Memory B cell (primary cell): Measurements from ENCODE around the gene ERG28.
"Not testable (repeated sequence)": the region's sequence is repeated elsewhere in the genome, so short reads cannot be mapped to it uniquely, and the experiment has no call there.

Experiments
- ATAC-seq: fragments of 150-1000 bp; cut with Tn5 transposase; 2 replicates; pipeline ENCODE4 v1.10.0; 2021; ENCODE audit warnings: low read depth, mild to moderate bottlenecking, moderate library complexity
- DNase-seq, 2 donors: peaks; one replicate each; pipeline ENCODE4 v3.0.0; 2022; ENCODE audit warnings: low spot score in 2 of 2
- H3K27ac Mint-ChIP-seq: one replicate; pipeline ENCODE4 v1.8.0; 2022; ENCODE audit warnings: mild to moderate bottlenecking, moderate library complexity, mixed read lengths
- H3K27me3 Mint-ChIP-seq: one replicate; pipeline ENCODE4 v1.8.0; 2022; ENCODE audit warnings: mixed read lengths
- H3K36me3 Mint-ChIP-seq: one replicate; pipeline ENCODE4 v1.8.0; 2022; ENCODE audit warnings: mild to moderate bottlenecking, mixed read lengths
- H3K4me1 Mint-ChIP-seq: one replicate; pipeline ENCODE4 v1.8.0; 2022; ENCODE audit warnings: mixed read lengths
- H3K4me3 Mint-ChIP-seq: one replicate; pipeline ENCODE4 v1.8.0; 2022; ENCODE audit warnings: mild to moderate bottlenecking, moderate library complexity, mixed read lengths
- H3K9me3 Mint-ChIP-seq: one replicate; pipeline ENCODE4 v1.8.0; 2022; ENCODE audit warnings: mixed read lengths

ERG28 gene, protein sequence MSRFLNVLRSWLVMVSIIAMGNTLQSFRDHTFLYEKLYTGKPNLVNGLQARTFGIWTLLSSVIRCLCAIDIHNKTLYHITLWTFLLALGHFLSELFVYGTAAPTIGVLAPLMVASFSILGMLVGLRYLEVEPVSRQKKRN

DNA sequence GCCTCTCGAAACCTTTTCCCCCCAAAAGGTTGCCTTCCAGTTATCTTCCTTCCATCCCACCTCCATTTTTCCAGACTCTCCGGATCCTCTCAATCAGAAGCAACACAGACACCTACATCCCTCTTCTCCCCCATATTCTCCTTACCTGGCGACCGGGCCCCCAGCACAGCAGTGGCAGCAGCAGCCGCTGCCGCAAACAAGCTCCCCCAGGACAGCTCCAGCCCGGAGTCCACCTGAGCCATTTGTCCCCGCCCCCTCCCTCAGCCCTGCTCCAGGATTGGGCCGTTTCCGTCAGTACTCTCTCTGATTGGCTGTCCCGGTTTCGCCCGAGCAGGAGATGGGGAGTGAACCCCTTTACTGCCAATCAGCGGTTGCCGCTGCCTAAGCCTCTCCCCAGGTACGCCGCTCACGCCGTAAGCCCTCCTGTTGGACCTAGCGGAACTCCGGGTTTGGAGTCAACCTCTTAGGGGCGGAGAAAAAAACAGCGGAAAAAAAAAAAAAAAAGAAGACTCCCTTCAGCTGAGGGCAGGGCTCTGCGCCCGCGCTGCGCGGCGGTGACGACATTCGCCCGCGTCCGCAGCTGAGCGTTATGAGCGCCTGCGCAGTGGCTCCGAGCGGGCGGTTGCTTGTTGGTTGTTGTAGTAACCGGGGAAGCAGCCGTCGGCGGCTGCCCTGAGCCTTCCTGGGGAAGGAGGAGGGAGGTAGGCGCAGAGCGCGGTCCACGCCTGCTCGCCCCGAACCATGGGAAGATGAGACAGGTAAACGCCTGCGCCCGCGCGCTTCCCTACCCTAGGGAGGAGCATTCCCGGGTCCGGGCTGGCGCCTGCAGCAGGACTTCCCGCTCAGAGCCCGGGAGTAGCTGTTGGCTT lies at the start of gene ERG28, which contains the start of gene TTLL5:
ERG28 (minus strand) TSS at position 247 of the 869 bp plus-strand sequence. CDS start 3,374 bp downstream, outside the sequence.
TTLL5 (plus strand) TSS at position 617 of the 869 bp plus-strand sequence. CDS start 1,904 bp downstream, outside the sequence.
- ATAC-seq (peak; percentile 89), DNase-seq (peak; percentile 86 to 93)
- Mint-ChIP-seq H3K27me3 (no peaks in the 10 kb centered on the region), H3K9me3 (no peaks in the 10 kb centered on the region), H3K27ac (peak within 1 kb of the TSS; percentile 92), H3K4me1 (peaks cover 13% of the 10 kb centered on the region), H3K4me3 (peak within 1 kb of the TSS; percentile 92), H3K36me3 (peaks cover 2% of the 10 kb centered on the region)

DNA sequence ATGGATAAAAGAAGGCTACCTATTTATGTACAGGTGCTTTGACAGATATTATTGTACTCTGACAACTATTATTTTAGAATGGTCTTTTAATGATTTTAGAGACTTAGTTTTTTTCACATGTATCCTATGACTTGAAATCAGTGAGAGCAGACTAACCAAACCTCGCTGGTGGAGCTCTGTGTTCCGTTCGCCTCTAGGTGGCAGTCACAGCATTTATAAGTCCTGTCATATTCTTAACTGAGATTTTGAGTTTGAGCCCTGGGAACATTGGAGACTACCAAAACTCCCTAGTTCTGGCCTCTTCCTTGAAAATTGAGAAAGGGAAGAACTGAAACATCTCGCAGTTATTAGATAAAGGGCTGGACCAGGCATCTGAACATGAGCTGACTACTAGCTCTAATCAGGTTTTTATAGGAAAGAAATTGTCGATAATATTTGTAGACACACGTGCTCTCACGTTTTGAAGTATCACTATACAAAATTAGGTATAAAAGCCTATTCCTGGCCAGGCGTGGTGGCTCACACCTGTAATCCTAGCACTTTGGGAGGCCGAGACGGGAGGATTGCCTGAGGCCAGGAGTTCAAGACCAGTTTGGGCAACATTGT lies 48.6 kb upstream of the ERG28 start:
- no peak overlapping the region for H3K27ac Mint-ChIP-seq
- H3K9me3 Mint-ChIP-seq: no peaks in the 10 kb centered on the region
- no peaks in the 10 kb centered on the region for H3K4me1 Mint-ChIP-seq
- DNase-seq: peak; percentile 35 to 56
- H3K4me3 Mint-ChIP-seq: no peak overlapping the region
- peaks cover 6% of the 10 kb centered on the region for H3K36me3 Mint-ChIP-seq
- no peaks in the 10 kb centered on the region for H3K27me3 Mint-ChIP-seq
- peak; percentile 82 for ATAC-seq

DNA sequence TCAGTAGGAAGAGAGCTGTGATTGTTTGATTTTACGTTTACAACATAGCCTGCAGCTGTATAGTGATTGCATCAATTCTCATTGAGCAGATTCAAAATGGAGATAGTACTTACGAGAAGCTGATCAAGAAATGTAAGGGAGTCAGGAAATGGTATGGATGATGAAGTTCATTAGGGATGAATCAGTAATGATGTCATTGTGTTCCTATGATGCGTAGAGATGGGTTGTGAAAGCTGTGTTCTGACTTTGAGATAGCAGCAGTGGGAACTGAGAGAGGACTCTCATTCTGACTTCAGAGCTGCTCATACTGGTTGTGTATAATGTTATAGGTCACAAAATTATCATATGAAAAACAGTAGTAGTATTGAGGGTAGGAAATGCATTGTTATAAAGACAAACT lies 44.3 kb upstream of the ERG28 start:
- no peak for ATAC-seq
- no peak overlapping the region for H3K4me3 Mint-ChIP-seq
- DNase-seq: no peak

DNA sequence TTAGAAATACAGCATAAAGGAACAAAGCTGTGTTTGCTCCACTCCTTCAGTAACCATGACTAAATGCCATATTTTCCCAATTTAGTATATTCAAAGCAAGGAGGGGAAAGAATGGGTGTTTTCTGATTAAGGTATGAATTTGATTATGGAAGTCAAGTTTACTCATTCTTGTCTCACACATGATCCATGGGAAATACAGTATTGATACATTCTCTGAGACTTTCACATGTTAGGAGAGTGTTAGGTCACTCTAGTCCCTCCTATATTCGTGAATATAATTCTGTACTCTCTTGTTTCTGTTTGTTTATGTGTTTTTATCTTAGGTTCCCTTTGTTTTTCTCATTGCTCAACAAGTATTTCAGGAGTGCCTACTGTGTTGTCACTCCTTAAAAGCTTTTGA lies 42.8 kb upstream of the ERG28 start:
- peaks cover 2% of the 10 kb centered on the region for H3K4me1 Mint-ChIP-seq
- no peak overlapping the region for H3K4me3 Mint-ChIP-seq
- ATAC-seq: no peak
- H3K27ac Mint-ChIP-seq: no peak overlapping the region
- no peaks in the 10 kb centered on the region for H3K27me3 Mint-ChIP-seq
- peaks cover 29% of the 10 kb centered on the region for H3K36me3 Mint-ChIP-seq
- H3K9me3 Mint-ChIP-seq: peaks cover 1% of the 10 kb centered on the region
- DNase-seq: no peak

More for the DNA sequence above, 44.3 kb upstream of the ERG28 start:
- Mint-ChIP-seq H3K27ac (no peak overlapping the region), H3K9me3 (no peaks in the 10 kb centered on the region), H3K36me3 (peaks cover 23% of the 10 kb centered on the region), H3K4me1 (no peaks in the 10 kb centered on the region), H3K27me3 (no peaks in the 10 kb centered on the region)

DNA sequence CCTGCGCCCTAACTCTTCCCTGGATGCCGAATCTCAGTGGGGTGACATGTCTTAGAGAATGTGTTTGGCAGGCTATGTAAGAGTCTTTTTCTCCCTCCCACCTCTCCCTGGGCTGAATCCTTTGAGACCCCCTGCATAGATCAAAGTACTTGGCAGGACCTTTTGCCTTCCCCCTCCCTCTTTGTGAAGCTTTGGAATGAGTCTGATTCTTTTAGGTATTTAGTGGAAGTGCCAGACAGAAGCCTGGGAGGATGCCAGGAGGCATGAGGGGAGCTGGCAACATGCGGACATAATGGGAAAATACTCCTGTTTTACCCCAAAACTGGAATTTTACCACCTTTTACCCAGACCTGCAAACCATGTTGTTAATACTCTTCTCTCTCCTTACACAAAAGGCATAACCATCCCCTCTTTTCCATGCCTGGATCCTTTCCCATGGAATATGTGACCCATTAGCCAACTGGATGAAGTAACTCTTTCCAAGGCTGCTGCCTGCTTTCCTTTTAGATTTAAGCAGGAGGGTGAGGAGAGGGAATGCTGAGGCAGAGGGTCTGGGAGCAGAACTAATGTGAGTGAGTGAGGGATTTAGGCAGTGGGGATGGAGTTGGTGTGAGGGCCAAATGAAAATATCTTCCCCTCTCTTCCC lies 42.1 kb upstream of the ERG28 start:
- Mint-ChIP-seq H3K4me1 (peaks cover 2% of the 10 kb centered on the region), H3K27ac (no peak overlapping the region), H3K9me3 (peaks cover 1% of the 10 kb centered on the region), H3K36me3 (peaks cover 31% of the 10 kb centered on the region), H3K4me3 (no peak overlapping the region), H3K27me3 (no peaks in the 10 kb centered on the region)
- no peak for ATAC-seq
- no peak for DNase-seq

DNA sequence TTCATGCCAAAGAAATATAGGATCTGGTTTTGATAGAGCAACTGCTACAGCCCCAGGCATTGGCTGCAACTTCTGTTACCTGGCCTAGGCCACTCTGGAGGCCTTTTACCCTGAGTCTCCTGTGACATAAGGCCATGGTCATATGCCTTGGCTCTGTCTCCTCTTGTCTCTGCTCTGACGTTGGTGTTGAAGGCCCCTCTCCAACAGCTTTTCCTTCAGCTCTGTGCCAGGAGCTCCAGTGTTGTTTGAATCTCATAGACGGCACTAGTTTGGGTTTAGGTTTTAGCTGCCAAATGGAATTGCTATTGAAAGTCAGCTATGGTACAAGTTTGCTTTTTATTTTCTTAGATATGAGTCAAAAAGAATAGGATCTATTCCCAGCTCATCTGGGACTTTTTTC lies 41.4 kb upstream of the ERG28 start:
- no peak overlapping the region for H3K4me3 Mint-ChIP-seq
- no peak for DNase-seq
- H3K27me3 Mint-ChIP-seq: no peaks in the 10 kb centered on the region
- H3K9me3 Mint-ChIP-seq: peaks cover 1% of the 10 kb centered on the region
- peaks cover 30% of the 10 kb centered on the region for H3K36me3 Mint-ChIP-seq
- peaks cover 5% of the 10 kb centered on the region for H3K4me1 Mint-ChIP-seq
- H3K27ac Mint-ChIP-seq: no peak overlapping the region
- ATAC-seq: no peak

DNA sequence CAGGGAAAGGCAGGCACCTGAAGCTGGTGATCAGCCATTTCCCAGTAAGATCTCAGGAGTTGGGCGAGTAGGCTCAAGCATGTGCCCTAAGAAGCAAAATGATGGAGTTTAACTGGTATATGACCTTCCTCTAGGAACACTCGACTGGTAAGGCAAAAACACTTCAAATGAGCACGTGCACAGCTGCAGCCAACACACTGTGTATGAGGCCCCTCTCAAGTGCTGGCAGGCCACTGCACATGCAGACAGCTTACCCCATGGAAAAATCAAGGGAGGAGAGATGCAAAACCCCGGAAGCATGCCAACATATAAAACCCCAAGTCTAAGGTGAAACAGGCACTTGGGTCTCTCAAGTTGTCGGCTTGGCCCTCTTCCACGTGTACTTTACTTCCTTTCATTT lies 39.6 kb upstream of the ERG28 start:
- no peak for DNase-seq
- H3K36me3 Mint-ChIP-seq: peaks cover 38% of the 10 kb centered on the region
- no peak overlapping the region for H3K27ac Mint-ChIP-seq
- no peak for ATAC-seq
- H3K4me1 Mint-ChIP-seq: peaks cover 5% of the 10 kb centered on the region
- H3K4me3 Mint-ChIP-seq: no peak overlapping the region
- H3K27me3 Mint-ChIP-seq: no peaks in the 10 kb centered on the region
- peaks cover 1% of the 10 kb centered on the region for H3K9me3 Mint-ChIP-seq

DNA sequence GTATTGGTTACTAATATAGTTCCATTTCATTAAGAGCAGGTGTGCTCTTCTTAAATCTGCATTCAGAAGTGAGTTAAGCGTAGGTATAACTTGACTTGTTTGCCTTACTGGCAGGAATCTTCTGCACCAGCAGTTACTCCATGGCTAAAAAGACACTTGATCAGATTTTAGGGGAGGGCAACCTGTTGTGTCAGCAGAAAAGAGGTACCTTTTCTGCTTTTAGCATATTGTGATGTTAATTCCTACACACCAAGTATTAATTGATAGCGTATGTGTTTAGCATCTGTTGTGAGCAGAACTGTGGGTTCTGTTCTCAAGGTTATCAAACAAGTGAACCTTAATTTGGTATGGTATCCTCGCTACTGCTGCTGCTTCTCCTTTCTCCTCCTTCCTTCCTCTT lies 38.7 kb upstream of the ERG28 start:
- ATAC-seq (no peak), DNase-seq (no peak)
- H3K27ac Mint-ChIP-seq: no peak overlapping the region
- peaks cover 40% of the 10 kb centered on the region for H3K36me3 Mint-ChIP-seq
- H3K4me1 Mint-ChIP-seq: peaks cover 5% of the 10 kb centered on the region
- peaks cover 4% of the 10 kb centered on the region for H3K9me3 Mint-ChIP-seq
- no peak overlapping the region for H3K4me3 Mint-ChIP-seq
- no peaks in the 10 kb centered on the region for H3K27me3 Mint-ChIP-seq

DNA sequence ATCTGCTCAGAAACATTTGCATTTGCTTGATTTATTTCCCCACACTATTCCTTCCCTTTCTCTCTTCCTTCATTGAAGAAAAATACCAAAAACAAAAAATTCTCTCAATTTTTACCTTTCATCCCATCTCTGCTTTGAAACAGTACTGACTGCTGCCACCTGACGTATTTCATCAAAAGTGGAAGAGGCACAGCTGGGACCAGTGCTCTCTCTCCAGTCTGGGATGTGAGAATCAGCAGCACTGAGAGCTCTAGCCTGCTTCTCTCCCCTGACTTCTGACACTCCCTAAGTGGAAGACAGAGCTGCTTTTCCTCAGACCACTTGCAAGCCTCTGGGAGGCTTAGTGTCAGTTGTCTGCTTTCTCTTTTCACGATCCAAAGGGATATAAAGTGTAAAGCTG lies 37.2 kb upstream of the ERG28 start:
- peaks cover 47% of the 10 kb centered on the region for H3K36me3 Mint-ChIP-seq
- H3K27me3 Mint-ChIP-seq: no peaks in the 10 kb centered on the region
- H3K9me3 Mint-ChIP-seq: peaks cover 4% of the 10 kb centered on the region
- no peak overlapping the region for H3K4me3 Mint-ChIP-seq
- ATAC-seq (no peak), DNase-seq (no peak)
- H3K27ac Mint-ChIP-seq: no peak overlapping the region
- peaks cover 5% of the 10 kb centered on the region for H3K4me1 Mint-ChIP-seq

DNA sequence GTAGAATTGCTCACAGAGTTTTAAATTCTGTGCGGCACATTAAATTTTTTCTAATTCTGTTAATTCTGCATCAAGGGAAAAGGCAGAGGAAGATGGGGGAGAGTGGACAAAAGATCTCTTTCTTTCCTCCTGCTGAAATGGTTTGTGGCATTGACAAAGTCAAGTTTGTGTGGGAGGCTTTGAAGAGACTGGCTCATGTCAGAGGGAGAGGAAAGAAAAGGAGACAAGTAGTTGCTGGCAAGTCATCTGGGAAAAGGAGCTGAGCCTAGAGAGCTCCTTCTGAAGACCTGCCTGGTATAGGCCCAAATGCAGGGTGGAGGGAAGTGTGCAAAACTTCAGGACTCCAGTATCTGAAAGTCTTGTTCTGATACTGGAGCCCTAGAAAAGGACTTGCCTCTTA lies 36.7 kb upstream of the ERG28 start:
- Mint-ChIP-seq H3K4me1 (peaks cover 5% of the 10 kb centered on the region), H3K9me3 (peaks cover 4% of the 10 kb centered on the region), H3K27me3 (no peaks in the 10 kb centered on the region), H3K36me3 (peaks cover 53% of the 10 kb centered on the region), H3K4me3 (no peak overlapping the region), H3K27ac (no peak overlapping the region)
- DNase-seq (no peak), ATAC-seq (no peak)

DNA sequence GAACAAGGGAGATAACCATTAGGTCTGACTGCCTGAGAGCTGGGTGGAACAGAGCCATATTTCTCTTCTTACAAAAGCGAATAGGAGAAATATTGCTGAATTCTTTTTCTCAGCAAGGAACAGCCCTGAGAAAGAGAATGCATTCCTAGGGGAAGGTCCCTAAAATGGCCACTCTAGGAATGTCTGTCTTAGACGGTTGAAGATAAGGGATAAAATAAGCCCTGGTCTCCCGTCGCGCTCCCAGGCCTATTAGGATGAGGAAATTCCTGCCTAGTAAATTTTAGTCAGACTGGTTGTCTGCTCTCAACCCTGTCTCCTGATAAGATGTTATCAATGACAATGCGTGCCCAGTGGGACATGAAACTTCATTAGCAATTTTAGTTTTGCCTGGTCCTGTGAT lies 34.3 kb upstream of the ERG28 start:
- H3K9me3 Mint-ChIP-seq, H3K27ac Mint-ChIP-seq, H3K4me3 Mint-ChIP-seq, H3K27me3 Mint-ChIP-seq, DNase-seq, ATAC-seq, H3K4me1 Mint-ChIP-seq: not testable (repeated sequence)
- H3K36me3 Mint-ChIP-seq: peaks cover 48% of the 10 kb centered on the region

DNA sequence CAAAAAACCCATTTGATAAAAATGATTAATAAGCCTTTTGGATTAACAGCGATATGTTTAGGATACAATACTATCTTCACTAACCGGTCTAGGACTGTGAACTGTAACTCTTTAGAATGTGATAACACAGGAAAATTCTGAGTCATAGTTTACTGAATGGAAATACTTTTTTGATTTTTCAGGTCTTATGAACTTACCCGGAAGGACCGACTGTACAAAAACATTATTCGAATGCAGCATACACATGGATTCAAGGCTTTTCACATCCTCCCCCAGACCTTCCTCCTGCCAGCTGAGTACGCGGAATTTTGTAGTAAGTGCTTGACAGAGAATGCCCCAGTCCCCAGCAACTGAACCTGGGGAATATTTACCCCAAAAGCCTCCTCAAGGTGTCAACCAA lies 29.3 kb upstream of the ERG28 start:
- ATAC-seq (no peak), DNase-seq (no peak)
- Mint-ChIP-seq H3K27me3 (no peaks in the 10 kb centered on the region), H3K27ac (no peak overlapping the region), H3K9me3 (peaks cover 3% of the 10 kb centered on the region), H3K4me1 (no peaks in the 10 kb centered on the region), H3K36me3 (peaks cover 32% of the 10 kb centered on the region), H3K4me3 (no peak overlapping the region)

DNA sequence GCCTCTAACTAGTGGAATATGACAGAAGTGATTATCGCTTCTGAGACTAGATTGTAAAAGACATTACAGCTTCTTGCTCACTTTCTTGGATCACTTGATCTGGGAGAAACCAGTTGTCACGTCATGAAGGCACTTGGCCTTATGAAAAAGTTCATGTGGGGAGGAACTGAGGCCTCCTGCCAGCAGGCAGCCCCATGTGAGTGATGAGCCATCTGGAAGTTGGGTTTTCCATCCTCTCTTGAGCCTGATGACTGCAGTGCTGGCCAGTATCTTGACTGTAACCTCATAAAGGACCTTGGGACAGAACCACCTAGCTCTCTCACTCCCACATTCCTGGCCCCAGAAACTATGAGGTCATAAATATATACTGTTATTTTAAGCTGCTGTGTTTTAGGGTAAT lies 28.3 kb upstream of the ERG28 start:
- H3K27ac Mint-ChIP-seq: no peak overlapping the region
- no peak for ATAC-seq
- DNase-seq: no peak

DNA sequence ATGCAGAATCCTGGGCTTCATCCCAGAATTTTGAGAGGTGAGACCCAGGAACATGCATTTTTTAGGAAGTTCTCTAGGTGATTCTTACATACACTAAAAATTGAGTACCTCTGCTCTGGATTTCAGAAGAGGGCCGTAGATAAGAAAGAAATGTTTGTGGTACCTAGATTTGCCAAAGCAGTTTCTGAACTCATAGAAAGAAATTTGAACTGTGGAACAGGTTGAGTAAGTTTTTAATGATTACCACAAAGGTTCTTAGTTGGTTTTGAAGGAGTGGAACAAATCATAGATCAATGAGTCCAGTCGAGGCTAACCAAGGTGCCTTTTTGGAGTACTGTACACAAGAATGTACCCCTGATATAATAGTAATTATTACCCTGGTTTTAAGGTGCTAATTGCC lies 25.2 kb upstream of the ERG28 start:
- DNase-seq: no peak
- no peak overlapping the region for H3K27ac Mint-ChIP-seq
- H3K9me3 Mint-ChIP-seq: no peaks in the 10 kb centered on the region
- H3K36me3 Mint-ChIP-seq: peaks cover 28% of the 10 kb centered on the region
- no peak for ATAC-seq
- H3K4me1 Mint-ChIP-seq: no peaks in the 10 kb centered on the region
- H3K4me3 Mint-ChIP-seq: no peak overlapping the region
- H3K27me3 Mint-ChIP-seq: no peaks in the 10 kb centered on the region

More for the DNA sequence above, 28.3 kb upstream of the ERG28 start:
- peaks cover 34% of the 10 kb centered on the region for H3K36me3 Mint-ChIP-seq
- H3K4me3 Mint-ChIP-seq: no peak overlapping the region
- H3K9me3 Mint-ChIP-seq: no peaks in the 10 kb centered on the region
- H3K27me3 Mint-ChIP-seq: no peaks in the 10 kb centered on the region
- H3K4me1 Mint-ChIP-seq: no peaks in the 10 kb centered on the region
